ENCODE data around the gene ANXA2.

- TF ChIP-seq CTCF (IDR thresholded peaks at IDR 0.05) (no peak), POLR2A (IDR thresholded peaks at IDR 0.05) (no peak)
Observed at GRCh38 chr15:60364612-60364924, 33.2 kb downstream of the ANXA2 start.
